ENCODE data around the gene ACP5.
"Not testable (repeated sequence)": the region's sequence is repeated elsewhere in the genome, so short reads cannot be mapped to it uniquely, and the experiment has no call there.

ACP5 gene

DNA sequence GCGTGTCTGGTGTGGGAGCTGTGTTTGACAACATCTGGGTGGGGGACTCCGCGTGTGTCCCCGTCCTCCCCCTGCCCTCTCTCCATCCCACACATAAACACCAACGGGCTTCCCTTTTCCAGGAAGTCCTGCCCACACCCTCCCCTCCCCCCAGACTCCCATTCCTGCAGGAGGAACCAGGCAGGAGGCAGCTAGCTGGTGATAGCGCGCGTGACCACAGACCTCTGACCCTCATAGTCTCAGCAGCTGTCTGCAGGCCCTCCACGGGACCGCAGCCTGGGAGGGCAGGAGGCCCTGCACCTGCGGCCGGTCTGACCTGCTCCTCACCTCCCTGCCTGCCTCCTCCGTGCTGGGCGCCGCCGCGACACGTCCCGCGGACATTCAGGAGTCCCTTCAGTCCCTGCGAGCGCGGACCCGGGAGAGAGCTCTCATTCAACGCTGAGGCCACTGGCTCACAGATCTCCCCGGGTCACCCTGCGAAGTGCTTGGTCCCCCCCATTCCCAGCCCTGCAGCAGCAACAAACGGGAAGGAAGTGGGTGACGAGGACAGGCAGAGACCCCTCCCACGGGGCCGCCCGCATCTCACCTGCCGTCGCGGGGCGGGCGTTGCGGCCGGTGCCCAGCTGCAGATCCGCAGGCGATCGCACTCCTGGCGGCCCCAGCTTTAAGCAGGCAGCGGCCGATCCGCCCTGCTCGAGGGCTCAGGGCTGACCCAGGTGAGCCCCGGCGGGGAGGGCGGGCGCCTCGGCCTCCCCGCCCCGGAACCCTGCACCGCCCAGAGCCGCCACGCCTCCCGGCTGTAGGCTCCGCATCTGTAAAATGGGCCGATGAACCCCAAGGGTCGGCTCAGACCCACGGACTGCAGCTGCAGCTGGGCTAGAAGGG, 1.1 kb upstream of the ACP5 start:
- peak; percentile 29 for DNase-seq

DNA sequence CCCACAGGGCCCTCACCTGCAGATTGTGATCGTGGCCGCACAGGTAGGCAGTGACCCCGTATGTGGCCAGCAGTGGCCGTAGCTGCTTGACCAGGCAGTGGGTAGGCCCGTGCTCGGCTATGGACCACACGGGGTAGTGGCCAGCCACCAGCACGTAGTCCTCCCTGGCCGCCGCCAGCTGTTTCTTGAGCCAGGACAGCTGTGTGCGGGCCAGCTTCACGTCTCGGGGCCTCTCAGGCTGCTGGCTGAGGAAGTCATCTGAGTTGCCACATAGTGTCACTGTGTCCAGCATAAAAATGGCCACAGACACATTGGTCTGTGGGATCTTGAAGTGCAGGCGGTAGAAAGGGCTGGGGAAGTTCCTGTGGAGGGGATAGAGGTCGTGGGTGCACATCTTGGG, 1.2 kb downstream of the ACP5 start:
- DNase-seq = no peak

GRCh38 chr19:11574689-11575088, 2.8 kb downstream of the ACP5 start:
- DNase-seq = no peak

DNA sequence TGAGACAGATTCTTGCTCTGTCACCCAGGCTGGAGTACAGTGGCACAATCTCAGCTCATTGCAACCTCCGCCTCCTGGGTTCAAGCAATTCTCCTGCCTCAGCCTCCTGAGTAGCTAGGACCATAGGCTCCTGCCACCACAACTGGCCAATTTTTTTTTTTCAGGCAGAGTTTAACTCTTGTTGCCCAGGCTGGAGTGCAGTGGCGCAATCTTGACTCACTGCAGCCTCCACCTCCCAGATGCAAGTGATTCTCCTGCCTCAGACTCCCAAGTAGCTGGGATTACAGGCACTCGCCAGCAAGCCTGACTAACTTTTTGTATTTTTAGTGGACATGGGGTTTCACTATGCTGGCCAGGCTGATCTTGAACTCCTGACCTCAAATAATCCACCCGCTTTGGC, 3.7 kb downstream of the ACP5 start:
- DNase-seq = not testable (repeated sequence)

GRCh38 chr19:11573354-11573753, 4.1 kb downstream of the ACP5 start:
- DNase-seq = not testable (repeated sequence)

- DNase-seq = no peak
These were observed 7.4 kb downstream of the ACP5 start for GRCh38 chr19:11570039-11570462.

DNA sequence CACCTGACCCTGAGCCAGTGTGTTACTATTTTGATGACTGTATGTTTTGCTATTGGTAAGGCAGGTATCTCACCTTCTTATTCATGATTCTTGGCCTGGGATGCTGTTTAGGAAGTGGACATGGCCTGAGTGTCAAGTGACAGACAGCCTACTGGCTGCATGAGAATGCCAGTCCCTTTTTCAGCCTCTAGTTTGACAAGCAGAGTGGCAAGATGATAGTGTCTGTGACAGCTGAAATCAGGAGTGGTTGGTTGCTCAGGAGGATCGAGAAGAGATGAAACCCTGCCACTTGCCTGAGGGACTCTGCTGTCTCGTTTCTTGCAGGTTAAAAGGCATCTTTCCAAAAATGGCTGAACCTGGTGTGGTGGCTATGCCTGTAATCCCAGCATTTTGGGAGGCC, 11.3 kb downstream of the ACP5 start:
- no peak for DNase-seq

GRCh38 chr19:11565649-11565980, 11.8 kb downstream of the ACP5 start:
- DNase-seq = not testable (repeated sequence)

DNA sequence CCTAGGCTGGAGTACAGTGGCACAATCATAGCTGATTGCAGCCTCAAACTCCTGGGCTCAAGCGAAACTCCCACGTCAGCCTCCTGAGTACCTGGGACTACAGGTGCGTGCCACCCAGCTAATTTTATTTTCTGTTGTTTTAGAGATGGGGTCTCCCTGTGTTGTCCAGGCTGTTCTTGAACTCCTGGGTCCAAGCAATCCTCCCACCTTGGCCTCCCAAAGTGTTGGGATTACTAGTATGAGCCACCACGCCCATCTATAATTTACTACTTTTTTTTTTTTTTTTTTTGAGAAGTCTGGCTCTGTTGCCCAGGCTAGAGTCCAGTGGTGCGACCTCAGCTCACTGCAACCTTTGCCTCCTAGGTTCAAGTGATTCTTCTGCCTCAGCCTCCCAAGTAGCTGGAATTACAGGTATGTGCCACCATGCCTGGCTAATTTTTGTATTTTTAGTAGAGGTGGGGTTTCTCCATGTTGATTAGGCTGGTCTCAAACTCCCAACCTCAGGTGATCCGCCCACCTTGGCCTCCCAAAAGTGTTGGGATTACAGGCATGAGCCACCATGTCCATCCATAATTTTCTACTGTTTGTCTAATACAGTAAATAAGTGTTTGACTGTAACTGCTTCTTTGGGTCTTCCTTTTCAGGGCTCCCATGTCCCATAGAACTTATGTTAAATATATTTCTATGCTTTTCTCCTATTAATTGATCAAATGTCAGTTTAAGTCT, 13.2 kb downstream of the ACP5 start:
- DNase-seq = not testable (repeated sequence)

DNA sequence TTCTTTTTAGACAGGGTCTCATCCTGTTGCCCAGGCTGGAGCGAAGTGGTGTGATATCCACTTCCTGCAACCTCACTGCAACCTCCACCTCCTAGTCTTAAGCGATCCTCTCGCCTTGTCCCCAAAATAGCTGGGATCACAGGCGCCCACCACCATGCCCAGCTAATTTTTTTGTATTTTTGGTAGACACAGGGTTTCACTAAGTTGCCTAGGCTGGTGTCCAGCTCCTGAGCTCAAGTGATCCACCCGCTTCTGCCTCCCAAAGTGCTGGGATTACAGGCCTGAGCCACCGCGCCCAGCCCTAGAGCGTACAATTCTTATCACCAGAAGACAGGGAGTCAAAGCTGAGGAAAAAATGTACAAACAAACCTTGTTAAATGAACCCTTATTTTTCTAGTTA, 13.9 kb downstream of the ACP5 start:
- no peak for DNase-seq

- peak; percentile 46 for DNase-seq
These were observed 16.9 kb downstream of the ACP5 start for GRCh38 chr19:11560404-11561051.

DNA sequence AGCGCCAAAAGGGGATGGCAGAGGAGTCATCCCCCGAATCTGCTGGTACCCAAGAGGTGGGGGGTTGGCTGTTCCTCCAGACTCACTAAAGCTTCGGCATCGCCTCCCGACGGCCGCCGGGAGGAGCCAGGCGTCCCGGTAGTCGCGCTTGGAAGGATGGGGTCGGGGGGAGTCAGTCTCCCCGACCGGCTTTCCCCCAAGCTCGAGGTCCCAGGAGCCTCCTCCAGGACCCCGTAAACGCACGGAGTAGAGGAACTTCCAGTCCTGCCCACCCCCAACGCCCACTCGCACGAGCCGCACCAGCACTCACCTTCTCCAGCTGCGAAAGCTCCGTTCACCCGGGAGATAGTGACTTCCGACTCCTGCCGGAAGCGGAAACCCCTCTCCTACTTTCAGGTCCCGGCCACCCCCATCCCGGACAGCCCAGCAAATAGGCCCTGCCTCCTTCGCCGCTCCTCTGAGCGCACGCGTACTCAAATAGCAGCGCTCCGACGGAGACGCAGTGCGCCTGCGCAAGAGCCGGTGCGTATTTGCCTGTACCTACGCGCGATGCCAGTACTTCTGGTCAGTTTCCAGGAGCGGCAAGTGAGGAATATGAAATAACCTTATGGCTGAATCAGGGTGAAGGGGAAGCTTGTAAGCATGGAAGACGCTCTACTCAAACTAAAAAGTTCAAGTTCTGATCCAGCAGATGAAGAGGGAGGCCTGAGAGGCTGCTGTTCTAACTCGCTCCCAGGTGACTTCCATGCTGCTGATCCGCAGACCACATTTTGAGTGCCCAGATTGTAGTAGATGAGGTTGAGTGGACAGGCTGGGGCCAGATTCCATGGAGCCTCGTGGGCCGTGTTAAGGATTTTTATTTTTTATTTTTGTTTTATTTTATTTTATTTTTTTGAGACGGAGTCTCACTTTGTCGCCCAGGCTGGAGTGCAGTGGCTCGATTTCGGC, 18.3 kb downstream of the ACP5 start, which contains the start of gene ELOF1:
Gene ELOF1 (minus strand): TSS at position 350 of the 948 bp plus-strand sequence. CDS start 4,883 bp downstream, outside the sequence.
- DNase-seq = peak; percentile 96

DNA sequence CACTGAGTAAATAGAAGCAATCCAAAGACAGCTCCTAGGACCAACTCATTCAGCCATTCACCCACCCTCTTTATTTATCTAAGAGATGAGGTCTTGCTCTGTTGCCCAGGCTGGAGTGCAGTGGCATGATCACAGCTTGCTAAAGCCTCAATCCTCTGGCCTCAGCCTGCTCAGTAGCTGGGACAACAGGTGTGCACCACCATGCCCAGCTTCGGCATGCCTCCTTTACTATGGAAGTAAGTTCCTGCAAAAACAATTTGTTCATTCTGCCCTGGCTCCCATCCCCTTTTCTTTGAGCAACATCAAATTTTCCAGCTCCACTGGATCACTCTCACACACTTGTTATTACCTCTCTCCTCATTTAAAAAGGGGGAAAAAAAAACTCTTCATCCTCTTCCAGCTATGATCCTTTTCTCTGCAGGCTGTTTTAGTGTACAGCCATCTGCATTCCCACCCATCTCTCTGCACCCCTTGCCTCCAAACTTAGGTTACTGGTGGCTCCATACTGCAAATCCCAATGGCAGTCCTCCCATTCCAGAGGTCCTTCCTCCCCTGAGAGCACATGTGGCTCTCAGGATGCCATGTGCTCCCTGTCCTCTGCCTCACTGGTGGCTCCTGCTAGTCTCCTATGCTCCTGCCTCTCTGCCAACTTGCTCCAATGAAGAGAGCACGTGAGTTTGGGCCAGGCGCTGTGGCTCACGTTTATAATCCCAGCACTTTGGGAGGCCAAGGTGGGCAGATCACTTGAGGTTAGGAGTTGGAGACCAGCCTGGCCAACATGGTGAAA, 20.6 kb downstream of the ACP5 start:
- no peak for DNase-seq

DNA sequence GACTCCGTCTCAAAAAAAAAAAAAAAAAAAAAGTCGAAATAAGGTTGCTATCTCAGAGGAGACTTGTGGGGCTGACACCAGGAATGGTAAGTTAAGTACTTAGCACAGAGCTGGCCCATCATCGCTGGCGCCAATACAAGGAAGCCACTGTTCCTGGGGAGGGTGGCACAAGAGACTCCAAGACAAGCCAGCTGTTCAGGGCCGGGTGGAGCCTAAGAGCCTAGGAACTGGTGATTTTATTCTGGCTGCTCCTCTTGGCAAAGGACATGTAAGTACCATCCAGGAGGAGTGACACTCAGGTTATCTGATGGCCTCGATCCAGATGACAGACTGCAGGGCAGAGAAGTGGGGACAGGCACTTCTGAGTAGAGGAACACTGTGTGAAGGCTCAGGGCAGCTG, 22.2 kb downstream of the ACP5 start:
- no peak for DNase-seq

- no peak for DNase-seq
These were observed 23.3 kb downstream of the ACP5 start for GRCh38 chr19:11554160-11554559.

DNA sequence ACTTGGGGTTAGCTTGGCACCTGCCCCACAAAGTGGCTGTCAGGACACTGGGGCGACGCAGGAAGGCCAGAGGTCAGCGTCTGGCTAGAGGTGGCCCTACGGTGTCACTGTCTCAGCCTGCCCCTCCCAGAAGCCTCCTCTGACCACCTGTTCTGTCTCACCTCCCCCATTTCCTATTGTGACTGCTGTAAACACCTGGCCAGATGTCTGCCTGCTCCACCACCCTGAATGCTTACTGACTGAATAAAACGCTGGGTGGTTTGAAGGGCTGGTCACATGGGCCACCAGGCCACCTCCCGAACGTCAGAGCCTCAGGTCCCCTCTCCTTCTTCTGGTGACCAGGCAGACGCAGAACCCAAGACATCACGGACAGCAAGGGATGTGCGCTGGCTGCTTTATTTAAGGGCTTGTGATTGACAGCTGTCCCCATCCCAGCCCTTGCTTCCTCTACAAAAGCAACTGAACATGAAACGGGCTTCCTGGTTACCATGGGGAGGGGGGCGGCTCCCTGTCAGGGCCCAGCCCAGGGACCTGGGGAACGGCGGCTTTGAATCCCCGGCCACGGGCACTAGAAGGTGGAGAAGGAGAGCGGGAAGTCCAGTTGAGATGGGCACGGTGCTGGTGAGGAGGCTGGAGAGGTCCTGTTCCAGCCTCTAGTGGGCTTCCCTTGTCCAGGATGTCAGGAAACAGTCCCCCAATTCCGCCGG, 24.6 kb downstream of the ACP5 start:
- no peak for DNase-seq

- DNase-seq = no peak
These were observed 25.7 kb downstream of the ACP5 start for GRCh38 chr19:11551603-11552235.

- DNase-seq = no peak
These were observed 27.2 kb downstream of the ACP5 start for GRCh38 chr19:11550265-11550664.

DNA sequence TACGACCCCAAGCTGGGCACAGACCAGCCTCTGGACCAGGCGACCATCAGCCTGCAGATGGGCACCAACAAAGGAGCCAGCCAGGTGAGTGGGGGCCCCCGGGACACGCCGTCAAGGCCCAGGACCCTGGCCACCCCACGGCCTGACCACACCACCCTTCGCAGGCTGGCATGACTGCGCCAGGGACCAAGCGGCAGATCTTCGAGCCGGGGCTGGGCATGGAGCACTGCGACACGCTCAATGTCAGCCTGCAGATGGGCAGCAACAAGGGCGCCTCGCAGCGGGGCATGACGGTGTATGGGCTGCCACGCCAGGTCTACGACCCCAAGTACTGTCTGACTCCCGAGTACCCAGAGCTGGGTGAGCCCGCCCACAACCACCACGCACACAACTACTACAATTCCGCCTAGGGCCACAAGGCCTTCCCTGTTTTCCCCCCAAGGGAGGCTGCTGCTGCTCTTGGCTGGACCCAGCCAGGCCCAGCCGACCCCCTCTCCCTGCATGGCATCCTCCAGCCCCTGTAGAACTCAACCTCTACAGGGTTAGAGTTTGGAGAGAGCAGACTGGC, 28.0 kb downstream of the ACP5 start:
- no peak for DNase-seq

Data from activated CD4-positive, alpha-beta T cell treated with anti-CD3 and anti-CD28 coated beads, Interleukin-2, amount 50 U/mL, for 1 hour (primary cell).